ENCODE results near the gene INAFM1.

DNA sequence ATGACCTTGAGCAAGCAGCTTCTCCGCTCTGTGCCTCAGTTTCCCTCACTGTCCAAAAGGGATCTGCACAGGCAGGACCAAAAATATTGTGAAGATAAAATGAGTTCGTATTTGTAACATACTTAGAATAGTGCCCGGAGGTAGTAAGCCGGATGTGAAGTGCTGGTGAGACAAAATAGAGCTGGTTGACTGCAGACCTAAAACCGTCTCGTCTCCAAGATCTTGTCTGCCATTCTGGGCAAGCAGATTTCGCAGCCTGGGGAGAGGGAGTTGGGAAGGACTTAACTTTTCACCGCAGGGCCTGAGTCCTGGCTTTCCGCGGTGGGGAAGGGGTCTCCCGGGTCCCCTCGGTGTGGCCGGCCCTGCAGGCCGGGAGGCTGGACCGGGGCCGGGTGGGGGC is 35.5 kb upstream of the INAFM1 start:
- TF ChIP-seq EP300 (IDR thresholded peaks at IDR 0.05; ENCODE audit: borderline replicate concordance) (no peak), FOXM1 (IDR thresholded peaks at IDR 0.05; ENCODE audit: borderline replicate concordance, low read depth) (no peak), CEBPB (IDR thresholded peaks at IDR 0.05) (no peak), REST (IDR thresholded peaks at IDR 0.05; ENCODE audit: low read depth) (no peak), YY1 (IDR thresholded peaks at IDR 0.05; ENCODE audit: low read depth) (no peak), TCF12 (IDR thresholded peaks at IDR 0.05; ENCODE audit: low read depth) (no peak), CREB1 (IDR thresholded peaks at IDR 0.05; ENCODE audit: low read depth) (no peak), MAX (IDR thresholded peaks at IDR 0.05) (no peak)
- TF ChIP-seq, protein P1, sequence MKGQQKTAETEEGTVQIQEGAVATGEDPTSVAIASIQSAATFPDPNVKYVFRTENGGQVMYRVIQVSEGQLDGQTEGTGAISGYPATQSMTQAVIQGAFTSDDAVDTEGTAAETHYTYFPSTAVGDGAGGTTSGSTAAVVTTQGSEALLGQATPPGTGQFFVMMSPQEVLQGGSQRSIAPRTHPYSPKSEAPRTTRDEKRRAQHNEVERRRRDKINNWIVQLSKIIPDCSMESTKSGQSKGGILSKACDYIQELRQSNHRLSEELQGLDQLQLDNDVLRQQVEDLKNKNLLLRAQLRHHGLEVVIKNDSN (IDR thresholded peaks at IDR 0.05) = no peak

All from Ishikawa (cell line).